ENCODE data around the gene CREB5. TPM values are rescaled to one million over a fixed set of nuclear protein-coding genes. Genes with fewer than 3 reads are reported as not detected.

The CREB5 gene
- total and polyA plus RNA-seq, 2 experiments from 2014 or later = 2.4 to 4.4 TPM

Other genes starting within 250 kb of the CREB5 start
- 21.4 and 22.2 TPM in 2 replicates for gene JAZF1, start 231.7 kb upstream of the CREB5 start, total RNA-seq (2014; rRNA removed; shearing (Covaris generic))
- gene JAZF1, start 231.7 kb upstream of the CREB5 start, polyA plus RNA-seq (2016; fragmentation: Nextera tagmentation; extraction: Ambion mirVana) = 10.8 and 12.2 TPM in 2 replicates